ENCODE measurements around the gene XPO1.
"Not testable (repeated sequence)": the region's sequence is repeated elsewhere in the genome, so short reads cannot be mapped to it uniquely, and the experiment has no call there.

Gene XPO1

DNA sequence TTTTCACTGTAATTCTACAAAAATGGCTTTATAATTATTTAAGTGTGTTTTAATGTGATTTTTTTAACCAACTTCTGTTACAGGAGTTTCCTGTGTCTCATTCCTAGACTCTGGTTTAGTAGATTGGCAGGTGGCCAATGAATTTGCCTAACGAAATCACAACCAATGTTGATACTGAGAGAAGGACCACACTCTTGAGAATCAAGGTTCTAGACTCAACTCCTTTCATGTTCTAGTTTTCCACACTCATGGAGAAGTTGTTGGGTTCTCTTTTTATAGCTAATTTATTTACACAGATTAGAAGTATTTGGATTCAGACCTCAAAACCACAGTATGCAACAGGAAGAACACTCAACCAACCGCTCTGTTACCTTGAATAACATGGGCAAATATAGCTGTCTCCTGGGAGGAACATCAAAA is 44.6 kb downstream of the XPO1 start:
- no peak overlapping the region for H3K4me3 ChIP-seq (ENCODE audit: extremely low read depth, insufficient read depth, low read length, poor library complexity, severe bottlenecking)
- H3K36me3 ChIP-seq (ENCODE audit: control insufficient read depth, insufficient read depth, low read length), result peaks cover 88% of the 10 kb centered on the region
- H3K9me3 ChIP-seq (ENCODE audit: control insufficient read depth, low read length), result no peaks in the 10 kb centered on the region
- WGBS, 2 experiments (ENCODE audit: insufficient coverage in 2 of 2), result 86% methylated on average over 1 of the region's 2 CpGs; no CpG with 5 or more reads in 1 of the 2 experiments
- H3K4me1 ChIP-seq (ENCODE audit: control insufficient read depth, insufficient read depth, low read length, poor library complexity, severe bottlenecking), result no peaks in the 10 kb centered on the region
- H3K27ac ChIP-seq (ENCODE audit: low read depth, low read length, severe bottlenecking), result no peak overlapping the region

DNA sequence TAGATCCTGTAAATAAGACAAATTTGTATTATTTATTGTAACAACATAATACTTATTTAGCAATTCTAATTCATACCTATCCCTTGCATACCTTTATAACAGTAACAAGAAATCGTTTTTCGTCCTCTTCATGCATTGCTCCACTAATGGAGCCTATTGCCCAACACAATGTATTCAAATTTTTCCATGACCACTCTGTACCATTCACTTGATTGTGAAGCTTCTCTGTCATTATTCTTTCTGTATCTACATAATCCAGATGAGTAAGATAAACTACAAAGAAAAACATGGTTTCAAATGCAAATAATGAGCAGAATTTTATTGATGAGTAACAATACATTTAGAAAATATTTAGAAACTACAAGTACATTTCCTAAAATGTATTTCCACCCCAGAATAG is 45.7 kb downstream of the XPO1 start:
- H3K36me3 ChIP-seq (ENCODE audit: control insufficient read depth, insufficient read depth, low read length), result peaks cover 87% of the 10 kb centered on the region
- H3K4me1 ChIP-seq (ENCODE audit: control insufficient read depth, insufficient read depth, low read length, poor library complexity, severe bottlenecking), result no peaks in the 10 kb centered on the region
- no peak overlapping the region for H3K4me3 ChIP-seq (ENCODE audit: extremely low read depth, insufficient read depth, low read length, poor library complexity, severe bottlenecking)
- no peak overlapping the region for H3K27ac ChIP-seq (ENCODE audit: low read depth, low read length, severe bottlenecking)
- no peaks in the 10 kb centered on the region for H3K9me3 ChIP-seq (ENCODE audit: control insufficient read depth, low read length)
- WGBS, 2 experiments (ENCODE audit: insufficient coverage in 2 of 2), result 94 to 95% methylated on average over 2 of the region's 2 CpGs

DNA sequence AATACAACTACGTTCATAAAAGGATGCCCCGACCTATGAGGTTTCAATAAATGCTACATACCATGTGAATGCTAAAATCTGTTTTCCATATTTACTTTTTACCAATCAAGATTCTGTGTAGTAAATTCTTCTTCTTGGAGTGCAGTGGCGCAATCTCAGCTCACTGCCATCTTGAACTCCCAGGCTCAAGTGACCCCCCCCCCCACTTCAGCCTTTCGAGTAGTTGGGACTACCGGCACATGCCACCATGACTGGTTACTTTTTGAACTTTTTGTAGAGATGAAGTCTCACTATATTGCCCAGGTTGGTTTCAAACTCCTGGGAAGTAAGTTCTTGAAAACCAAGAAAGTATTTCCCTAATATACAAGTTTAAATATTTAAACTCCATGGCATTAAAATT is 52.9 kb downstream of the XPO1 start:
- WGBS, 2 experiments (ENCODE audit: insufficient coverage in 2 of 2), result 100% methylated on average over 1 of the region's 5 CpGs; no CpG with 5 or more reads in 1 of the 2 experiments
- Histone ChIP-seq H3K36me3 (ENCODE audit: control insufficient read depth, insufficient read depth, low read length) (peaks cover 87% of the 10 kb centered on the region), H3K27ac (ENCODE audit: low read depth, low read length, severe bottlenecking) (no peak overlapping the region), H3K9me3 (ENCODE audit: control insufficient read depth, low read length) (no peaks in the 10 kb centered on the region), H3K4me3 (ENCODE audit: extremely low read depth, insufficient read depth, low read length, poor library complexity, severe bottlenecking) (no peak overlapping the region), H3K4me1 (ENCODE audit: control insufficient read depth, insufficient read depth, low read length, poor library complexity, severe bottlenecking) (no peaks in the 10 kb centered on the region)

GRCh38 chr2:61478086-61478485 is 60.1 kb downstream of the XPO1 start:
- no peak overlapping the region for H3K4me3 ChIP-seq (ENCODE audit: extremely low read depth, insufficient read depth, low read length, poor library complexity, severe bottlenecking)
- H3K9me3 ChIP-seq (ENCODE audit: control insufficient read depth, low read length), result no peaks in the 10 kb centered on the region
- H3K36me3 ChIP-seq (ENCODE audit: control insufficient read depth, insufficient read depth, low read length), result peaks cover 61% of the 10 kb centered on the region
- WGBS, 2 experiments (ENCODE audit: insufficient coverage in 2 of 2), result 100% methylated on average over 1 to 2 of the region's 6 CpGs
- H3K4me1 ChIP-seq (ENCODE audit: control insufficient read depth, insufficient read depth, low read length, poor library complexity, severe bottlenecking), result no peaks in the 10 kb centered on the region
- no peak overlapping the region for H3K27ac ChIP-seq (ENCODE audit: low read depth, low read length, severe bottlenecking)

- H3K27ac ChIP-seq (ENCODE audit: low read depth, low read length, severe bottlenecking); H3K4me1 ChIP-seq (ENCODE audit: control insufficient read depth, insufficient read depth, low read length, poor library complexity, severe bottlenecking); H3K9me3 ChIP-seq (ENCODE audit: control insufficient read depth, low read length); H3K4me3 ChIP-seq (ENCODE audit: extremely low read depth, insufficient read depth, low read length, poor library complexity, severe bottlenecking): not testable (repeated sequence)
- WGBS, 2 experiments (ENCODE audit: insufficient coverage in 2 of 2), result 91% methylated on average over 5 to 10 of the region's 12 CpGs
- H3K36me3 ChIP-seq (ENCODE audit: control insufficient read depth, insufficient read depth, low read length), result peaks cover 51% of the 10 kb centered on the region
Observed at GRCh38 chr2:61476929-61477589, 61.1 kb downstream of the XPO1 start.

GRCh38 chr2:61471905-61472805 is 66.0 kb downstream of the XPO1 start:
- Histone ChIP-seq H3K27ac (ENCODE audit: low read depth, low read length, severe bottlenecking) (peak overlapping the region; percentile 97), H3K36me3 (ENCODE audit: control insufficient read depth, insufficient read depth, low read length) (peaks cover 16% of the 10 kb centered on the region)
- WGBS, 2 experiments (ENCODE audit: insufficient coverage in 2 of 2), result 30 to 39% methylated on average over 14 to 16 of the region's 19 CpGs

GRCh38 chr2:61470965-61471904 is 66.9 kb downstream of the XPO1 start, which contains the start of gene USP34:
USP34 (minus strand) TSS chr2:61471087; CDS start chr2:61470692, 395 bp downstream.
- Histone ChIP-seq H3K4me1 (ENCODE audit: control insufficient read depth, insufficient read depth, low read length, poor library complexity, severe bottlenecking) (peaks cover 6% of the 10 kb centered on the region), H3K4me3 (ENCODE audit: extremely low read depth, insufficient read depth, low read length, poor library complexity, severe bottlenecking) (peak within 1 kb of the TSS; percentile 97), H3K36me3 (ENCODE audit: control insufficient read depth, insufficient read depth, low read length) (peaks cover 15% of the 10 kb centered on the region), H3K9me3 (ENCODE audit: control insufficient read depth, low read length) (no peaks in the 10 kb centered on the region), H3K27ac (ENCODE audit: low read depth, low read length, severe bottlenecking) (peak within 1 kb of the TSS; percentile 97)
- WGBS, 2 experiments (ENCODE audit: insufficient coverage in 2 of 2), result 0% methylated on average over 58 to 62 of the region's 91 CpGs

More at GRCh38 chr2:61471905-61472805, 66.0 kb downstream of the XPO1 start:
- Histone ChIP-seq H3K4me3 (ENCODE audit: extremely low read depth, insufficient read depth, low read length, poor library complexity, severe bottlenecking) (peak overlapping the region; percentile 97), H3K9me3 (ENCODE audit: control insufficient read depth, low read length) (no peaks in the 10 kb centered on the region), H3K4me1 (ENCODE audit: control insufficient read depth, insufficient read depth, low read length, poor library complexity, severe bottlenecking) (no peaks in the 10 kb centered on the region)

GRCh38 chr2:61470122-61470951 is 67.8 kb downstream of the XPO1 start:
- peaks cover 15% of the 10 kb centered on the region for H3K36me3 ChIP-seq (ENCODE audit: control insufficient read depth, insufficient read depth, low read length)
- WGBS, 2 experiments (ENCODE audit: insufficient coverage in 2 of 2), result 0% methylated on average over 30 to 34 of the region's 94 CpGs
- H3K9me3 ChIP-seq (ENCODE audit: control insufficient read depth, low read length), result no peaks in the 10 kb centered on the region
- H3K4me3 ChIP-seq (ENCODE audit: extremely low read depth, insufficient read depth, low read length, poor library complexity, severe bottlenecking), result peak overlapping the region; percentile 97
- H3K4me1 ChIP-seq (ENCODE audit: control insufficient read depth, insufficient read depth, low read length, poor library complexity, severe bottlenecking), result peaks cover 10% of the 10 kb centered on the region
- H3K27ac ChIP-seq (ENCODE audit: low read depth, low read length, severe bottlenecking), result peak overlapping the region; percentile 85

- peak overlapping the region; percentile 81 for H3K27ac ChIP-seq (ENCODE audit: low read depth, low read length, severe bottlenecking)
- peaks cover 15% of the 10 kb centered on the region for H3K36me3 ChIP-seq (ENCODE audit: control insufficient read depth, insufficient read depth, low read length)
- H3K9me3 ChIP-seq (ENCODE audit: control insufficient read depth, low read length), result no peaks in the 10 kb centered on the region
- peak overlapping the region; percentile 97 for H3K4me3 ChIP-seq (ENCODE audit: extremely low read depth, insufficient read depth, low read length, poor library complexity, severe bottlenecking)
- WGBS, 2 experiments (ENCODE audit: insufficient coverage in 2 of 2), result 0% methylated on average over 1 of the region's 8 CpGs; no CpG with 5 or more reads in 1 of the 2 experiments
- peaks cover 11% of the 10 kb centered on the region for H3K4me1 ChIP-seq (ENCODE audit: control insufficient read depth, insufficient read depth, low read length, poor library complexity, severe bottlenecking)
Observed at GRCh38 chr2:61469424-61470121, 68.6 kb downstream of the XPO1 start.

Measured in mesodermal cell (in vitro differentiated cells).